ENCODE measurements around the gene PRKCB. TPM values are rescaled to one million over a fixed set of nuclear protein-coding genes. Genes with fewer than 3 reads are reported as not detected.

The PRKCB gene
- polyA plus RNA-seq, 3 donors: 57.4 to 87.4 (median 75.5) TPM

GRCh38 chr16:24132797-24133155, 297.0 kb downstream of the PRKCB start:
- Mint-ChIP-seq H3K4me1 (peaks cover 1% of the 10 kb centered on the region), H3K4me3 (no peak overlapping the region), H3K9me3 (no peaks in the 10 kb centered on the region), H3K27ac (peak overlapping the region in 1 of 7 donors; percentile 45), H3K27me3 (ENCODE audit: low read depth in 3 of 3) (no peaks in the 10 kb centered on the region), H3K36me3 (peaks cover 58 to 92% of the 10 kb centered on the region in 2 donors)
- TF ChIP-seq, protein P1, sequence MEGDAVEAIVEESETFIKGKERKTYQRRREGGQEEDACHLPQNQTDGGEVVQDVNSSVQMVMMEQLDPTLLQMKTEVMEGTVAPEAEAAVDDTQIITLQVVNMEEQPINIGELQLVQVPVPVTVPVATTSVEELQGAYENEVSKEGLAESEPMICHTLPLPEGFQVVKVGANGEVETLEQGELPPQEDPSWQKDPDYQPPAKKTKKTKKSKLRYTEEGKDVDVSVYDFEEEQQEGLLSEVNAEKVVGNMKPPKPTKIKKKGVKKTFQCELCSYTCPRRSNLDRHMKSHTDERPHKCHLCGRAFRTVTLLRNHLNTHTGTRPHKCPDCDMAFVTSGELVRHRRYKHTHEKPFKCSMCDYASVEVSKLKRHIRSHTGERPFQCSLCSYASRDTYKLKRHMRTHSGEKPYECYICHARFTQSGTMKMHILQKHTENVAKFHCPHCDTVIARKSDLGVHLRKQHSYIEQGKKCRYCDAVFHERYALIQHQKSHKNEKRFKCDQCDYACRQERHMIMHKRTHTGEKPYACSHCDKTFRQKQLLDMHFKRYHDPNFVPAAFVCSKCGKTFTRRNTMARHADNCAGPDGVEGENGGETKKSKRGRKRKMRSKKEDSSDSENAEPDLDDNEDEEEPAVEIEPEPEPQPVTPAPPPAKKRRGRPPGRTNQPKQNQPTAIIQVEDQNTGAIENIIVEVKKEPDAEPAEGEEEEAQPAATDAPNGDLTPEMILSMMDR (IDR thresholded peaks at IDR 0.05): no peak
- H3K9me3 ChIP-seq (replicated peaks in 1 of 2; ENCODE audit: control insufficient read depth in 1 of 2, insufficient read depth in 1 of 2, low read length in 2 of 2): no peaks in the 10 kb centered on the region
- H3K27me3 ChIP-seq (ENCODE audit: control insufficient read depth in 2 of 2, insufficient read depth in 2 of 2, low read length in 2 of 2): no peaks in the 10 kb centered on the region
- no peaks in the 10 kb centered on the region for H3K79me2 ChIP-seq (ENCODE audit: insufficient read depth, low read length)
- WGBS (ENCODE audit: insufficient coverage): 90% methylated on average over 1 of the region's 3 CpGs
- H4K20me1 ChIP-seq (ENCODE audit: insufficient read depth, low read length): peaks cover 48% of the 10 kb centered on the region
- H3K4me3 ChIP-seq (replicated peaks in 1 of 3; ENCODE audit: low read depth in 2 of 3, low read length in 3 of 3): no peak overlapping the region
- H3K36me3 ChIP-seq (replicated peaks in 1 of 2; ENCODE audit: control insufficient read depth in 1 of 2, insufficient read depth in 2 of 2, low read length in 2 of 2): peaks cover 74 to 95% of the 10 kb centered on the region in 2 donors
- H3K4me1 ChIP-seq (ENCODE audit: control insufficient read depth in 1 of 2, insufficient read depth in 2 of 2, low read length in 2 of 2): no peaks in the 10 kb centered on the region
- DNase-seq: no peak
- intact Hi-C loops (cut with micrococcal nuclease): no loop called here
- H3K9ac ChIP-seq (ENCODE audit: insufficient read depth, low read length, poor library complexity, severe bottlenecking): no peak overlapping the region
- H3K4me2 ChIP-seq (replicated peaks; ENCODE audit: extremely low read depth, low read length, poor library complexity, severe bottlenecking): no peak overlapping the region
- H3K27ac ChIP-seq (ENCODE audit: low read depth in 1 of 2, low read length in 2 of 2): no peak overlapping the region
- no peak overlapping the region for H2AFZ ChIP-seq (ENCODE audit: insufficient read depth, low read depth, low read length, poor library complexity, severe bottlenecking)

DNA sequence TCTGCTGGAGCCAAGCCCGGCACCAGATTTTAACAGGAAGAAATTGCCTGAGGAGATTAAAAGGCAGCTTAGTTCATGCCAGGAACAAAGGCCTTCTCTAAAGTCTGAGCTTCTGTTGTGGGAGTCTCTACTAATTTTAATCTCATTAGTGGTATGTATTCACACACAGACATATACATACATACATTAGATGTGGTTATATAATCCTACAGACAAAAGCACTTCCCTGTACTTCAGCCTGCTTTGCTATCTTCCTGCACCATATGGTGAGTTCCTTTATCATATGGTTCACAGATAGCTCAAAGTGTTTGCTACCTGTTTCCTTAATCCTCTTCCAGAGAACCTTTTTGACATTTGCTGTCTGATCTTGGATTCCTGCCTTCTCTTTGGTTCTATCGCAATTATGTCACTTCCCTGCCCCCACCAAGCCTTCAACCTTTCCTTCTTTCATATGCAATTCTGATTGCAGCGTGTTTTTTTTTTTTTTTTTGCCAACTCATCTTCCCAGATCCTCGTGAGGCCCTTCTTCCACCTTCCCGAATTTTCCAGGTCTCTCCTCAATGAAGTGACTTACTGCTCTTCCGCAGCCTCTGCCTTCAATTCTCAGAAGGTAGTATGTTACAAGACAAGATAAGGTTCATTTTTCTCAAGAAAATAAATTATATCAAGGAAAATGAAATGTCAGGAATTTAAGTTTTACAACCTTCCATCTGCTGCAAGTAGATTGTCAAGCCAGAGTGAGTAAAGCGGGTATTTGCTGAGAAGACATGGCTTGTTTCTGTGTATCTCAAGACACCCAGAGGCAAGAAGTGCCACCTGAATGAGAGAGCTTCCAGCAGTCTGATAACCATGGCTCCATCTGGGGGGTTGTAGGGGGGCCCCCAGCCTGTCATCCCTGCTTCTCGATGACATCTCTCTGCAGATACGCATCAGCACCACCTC, 300.1 kb downstream of the PRKCB start:
- Histone ChIP-seq H3K4me1 (ENCODE audit: control insufficient read depth in 1 of 2, insufficient read depth in 2 of 2, low read length in 2 of 2) (no peaks in the 10 kb centered on the region), H3K9ac (ENCODE audit: insufficient read depth, low read length, poor library complexity, severe bottlenecking) (no peak overlapping the region), H4K20me1 (ENCODE audit: insufficient read depth, low read length) (peaks cover 53% of the 10 kb centered on the region), H3K4me3 (replicated peaks in 1 of 3; ENCODE audit: low read depth in 2 of 3, low read length in 3 of 3) (no peak overlapping the region), H3K79me2 (ENCODE audit: insufficient read depth, low read length) (no peaks in the 10 kb centered on the region), H3K4me2 (replicated peaks; ENCODE audit: extremely low read depth, low read length, poor library complexity, severe bottlenecking) (no peak overlapping the region), H2AFZ (ENCODE audit: insufficient read depth, low read depth, low read length, poor library complexity, severe bottlenecking) (no peak overlapping the region), H3K27me3 (ENCODE audit: control insufficient read depth in 2 of 2, insufficient read depth in 2 of 2, low read length in 2 of 2) (no peaks in the 10 kb centered on the region), H3K9me3 (replicated peaks in 1 of 2; ENCODE audit: control insufficient read depth in 1 of 2, insufficient read depth in 1 of 2, low read length in 2 of 2) (no peaks in the 10 kb centered on the region), H3K27ac (ENCODE audit: low read depth in 1 of 2, low read length in 2 of 2) (no peak overlapping the region), H3K36me3 (replicated peaks in 1 of 2; ENCODE audit: control insufficient read depth in 1 of 2, insufficient read depth in 2 of 2, low read length in 2 of 2) (peaks cover 55 to 94% of the 10 kb centered on the region in 2 donors)
- DNase-seq: no peak
- intact Hi-C loops (cut with micrococcal nuclease): no loop called here
- WGBS (ENCODE audit: insufficient coverage): 89% methylated on average over 4 of the region's 9 CpGs
- Mint-ChIP-seq H3K36me3 (peaks cover 62 to 90% of the 10 kb centered on the region in 2 donors), H3K27ac (peak overlapping the region in 4 of 7 donors; percentile 28 to 78 (median 42)), H3K4me1 (peaks cover 1% of the 10 kb centered on the region), H3K27me3 (ENCODE audit: low read depth in 3 of 3) (no peaks in the 10 kb centered on the region), H3K9me3 (no peaks in the 10 kb centered on the region), H3K4me3 (no peak overlapping the region)
- TF ChIP-seq, protein P1 (IDR thresholded peaks at IDR 0.05): no peak

Data from CD14-positive monocyte (primary cell).